Colonic mucosa (tissue), 4 donors: ENCODE data around the gene ADGRF3. TPM values are rescaled to one million over a fixed set of nuclear protein-coding genes. Genes with fewer than 3 reads are reported as not detected.

Experiments
- DNase-seq: peaks from one replicate; pipeline ENCODE4 v3.0.0-alpha.2; 2020
- H3K27ac ChIP-seq: fragments of 200-600 bp; one replicate; pipeline ENCODE4 v1.8.0; 2021
- H3K27me3 ChIP-seq: fragments of 200-600 bp; one replicate; pipeline ENCODE4 v1.8.0; 2021
- H3K36me3 ChIP-seq: fragments of 200-600 bp; one replicate; pipeline ENCODE4 v1.8.0; 2021
- H3K4me1 ChIP-seq: fragments of 200-600 bp; one replicate; pipeline ENCODE4 v1.8.0; 2021; ENCODE audit warnings: mild to moderate bottlenecking
- H3K4me3 ChIP-seq: fragments of 200-600 bp; one replicate; pipeline ENCODE4 v1.8.0; 2021
- H3K9ac ChIP-seq, 2 donors: one replicate each; pipeline ENCODE4 v1.7.0; 2013; ENCODE audit warnings: control low read depth in 2 of 2, low read depth in 2 of 2, low read length in 2 of 2
- H3K9me3 ChIP-seq: fragments of 200-600 bp; one replicate; pipeline ENCODE4 v1.8.0; 2021
- CTCF ChIP-seq: fragments of 200-600 bp; IDR thresholded peaks from one replicate; pipeline ENCODE4 v1.8.0; 2022; ENCODE audit warnings: antibody characterized with exemption, mild to moderate bottlenecking
- intact Hi-C: fragments of 100-400 bp; cut with DNase I; formaldehyde crosslinking; loops from one replicate; pipeline ENCODE4 v1.14.1; 2022
- total RNA-seq, 2 donors: library from RNA; stranded (reverse); fragmentation: NEBNext Ultra II Directional in 1 of 2; extraction: Animal tissue kit (Norgen Biotek cat#: 25700) in 1 of 2; gene quantifications; one replicate each; pipeline ENCODE4 v1.2.1, GENCODE V29; 2021
- donor health status: healthy.
- donor health status: DM: no; HTN: no; CAD: no.
- donor health status: DM: no; HTN: no; CAD: no.

ADGRF3 gene
- total RNA-seq, 2 donors from 2014 or later = 0.16 to 0.20 TPM

DNA sequence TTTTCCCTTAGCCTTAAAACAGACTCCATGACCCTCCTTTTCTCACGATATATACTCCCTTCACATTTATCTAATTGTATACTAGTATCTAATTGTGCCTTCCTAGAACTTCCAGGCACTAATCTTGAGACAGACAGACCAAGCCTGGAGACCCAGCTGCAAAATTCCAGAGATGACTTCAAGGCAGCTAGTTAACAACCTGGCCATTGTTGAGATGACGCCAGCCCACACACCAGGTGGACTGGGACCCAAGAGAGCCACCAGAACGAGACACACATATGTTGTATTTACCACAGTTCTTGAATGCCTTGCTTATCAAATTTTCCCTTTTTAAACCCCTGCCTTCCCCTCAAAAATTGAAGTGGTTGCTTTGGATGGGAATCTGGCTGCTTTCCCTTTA, 49.5 kb downstream of the ADGRF3 start:
- Histone ChIP-seq H3K9me3 (no peaks in the 10 kb centered on the region), H3K4me3 (no peak overlapping the region), H3K27me3 (no peaks in the 10 kb centered on the region), H3K9ac (no peak overlapping the region), H3K27ac (no peak overlapping the region), H3K4me1 (no peaks in the 10 kb centered on the region), H3K36me3 (no peaks in the 10 kb centered on the region)
- intact Hi-C loops = no loop called here
- no peak for DNase-seq
- no peak for TF ChIP-seq CTCF

- H3K36me3 ChIP-seq = no peaks in the 10 kb centered on the region
- intact Hi-C loops = no loop called here
- H3K27me3 ChIP-seq = no peaks in the 10 kb centered on the region
- no peak for DNase-seq
- no peak overlapping the region for H3K27ac ChIP-seq
- no peaks in the 10 kb centered on the region for H3K4me1 ChIP-seq
- no peak for TF ChIP-seq CTCF
- H3K9me3 ChIP-seq = no peaks in the 10 kb centered on the region
- H3K4me3 ChIP-seq = no peak overlapping the region
- no peak overlapping the region for H3K9ac ChIP-seq
These were observed 51.1 kb downstream of the ADGRF3 start for GRCh38 chr2:26295511-26295910.

DNA sequence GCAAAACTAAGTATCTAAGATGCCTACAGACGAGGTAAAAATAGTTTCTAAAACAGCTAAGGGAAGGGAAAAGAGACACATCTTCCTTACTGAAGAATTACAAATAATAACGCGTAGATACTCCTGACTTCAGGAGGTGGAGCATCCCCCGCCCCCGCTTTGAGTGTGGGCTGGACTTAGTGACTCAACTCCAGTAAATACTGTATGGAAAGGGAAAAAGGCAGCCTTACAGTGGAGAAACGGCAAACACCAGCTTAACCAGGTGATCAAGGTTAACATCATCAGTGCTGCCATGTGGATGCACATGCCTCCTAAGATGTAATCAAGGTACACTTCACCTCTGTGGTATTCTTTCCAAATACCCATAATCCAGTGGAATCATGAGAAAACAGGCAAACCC, 53.9 kb downstream of the ADGRF3 start:
- DNase-seq = no peak
- no peaks in the 10 kb centered on the region for H3K36me3 ChIP-seq
- TF ChIP-seq CTCF = no peak
- no peak overlapping the region for H3K4me3 ChIP-seq
- H3K27ac ChIP-seq = no peak overlapping the region
- no peaks in the 10 kb centered on the region for H3K4me1 ChIP-seq
- H3K9ac ChIP-seq = no peak overlapping the region
- H3K27me3 ChIP-seq = no peaks in the 10 kb centered on the region
- no peaks in the 10 kb centered on the region for H3K9me3 ChIP-seq
- intact Hi-C loops = no loop called here

DNA sequence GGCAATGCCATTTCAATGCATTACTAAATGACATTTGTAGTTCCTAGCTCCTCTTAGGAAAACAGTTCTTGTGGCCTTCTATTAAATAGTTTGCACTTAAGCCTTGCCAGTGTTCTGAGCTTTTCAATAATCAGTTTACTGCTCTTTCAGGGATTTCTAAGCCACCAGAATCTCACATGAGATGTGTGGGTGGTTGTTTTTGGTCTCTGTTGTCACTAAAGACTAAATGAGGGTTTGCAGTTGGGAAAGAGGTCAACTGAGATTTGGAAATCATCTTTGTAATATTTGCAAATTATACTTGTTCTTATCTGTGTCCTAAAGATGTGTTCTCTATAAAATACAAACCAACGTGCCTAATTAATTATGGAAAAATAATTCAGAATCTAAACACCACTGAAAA, 56.6 kb downstream of the ADGRF3 start:
- Histone ChIP-seq H3K36me3 (no peaks in the 10 kb centered on the region), H3K4me3 (no peak overlapping the region), H3K27me3 (no peaks in the 10 kb centered on the region), H3K27ac (no peak overlapping the region), H3K9ac (no peak overlapping the region), H3K9me3 (no peaks in the 10 kb centered on the region), H3K4me1 (no peaks in the 10 kb centered on the region)
- intact Hi-C loops = no loop called here
- DNase-seq = no peak
- TF ChIP-seq CTCF = no peak

DNA sequence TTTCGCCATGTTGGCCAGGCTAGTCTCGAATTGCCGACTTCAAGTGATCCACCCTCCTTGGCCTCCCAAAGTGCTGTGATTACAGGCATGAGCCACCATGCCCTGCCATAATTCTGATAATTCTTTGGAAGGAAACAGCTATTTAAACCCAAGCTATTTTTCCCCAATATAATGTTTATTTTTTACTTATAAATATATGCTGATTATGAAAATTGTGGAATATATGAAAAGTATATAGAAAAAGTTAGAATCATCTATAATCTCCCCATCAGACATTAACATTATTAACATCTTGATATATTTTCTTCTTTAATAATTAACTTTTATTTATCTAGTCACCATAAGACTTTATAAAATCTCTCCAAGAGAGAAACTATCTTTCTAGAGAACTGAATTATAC, 60.7 kb downstream of the ADGRF3 start:
- no peaks in the 10 kb centered on the region for H3K36me3 ChIP-seq
- H3K4me3 ChIP-seq = no peak overlapping the region
- no peaks in the 10 kb centered on the region for H3K9me3 ChIP-seq
- no peaks in the 10 kb centered on the region for H3K27me3 ChIP-seq
- H3K27ac ChIP-seq = no peak overlapping the region
- no peak for TF ChIP-seq CTCF
- no peak for DNase-seq
- H3K4me1 ChIP-seq = no peaks in the 10 kb centered on the region
- intact Hi-C loops = no loop called here
- no peak overlapping the region for H3K9ac ChIP-seq

GRCh38 chr2:26284132-26284531, 62.5 kb downstream of the ADGRF3 start:
- no peaks in the 10 kb centered on the region for H3K4me1 ChIP-seq
- intact Hi-C loops = no loop called here
- H3K27me3 ChIP-seq = no peaks in the 10 kb centered on the region
- no peak overlapping the region for H3K9ac ChIP-seq
- no peaks in the 10 kb centered on the region for H3K9me3 ChIP-seq
- no peak for DNase-seq
- H3K27ac ChIP-seq = no peak overlapping the region
- no peak overlapping the region for H3K4me3 ChIP-seq
- no peaks in the 10 kb centered on the region for H3K36me3 ChIP-seq
- TF ChIP-seq CTCF = no peak
